ENCODE results near the gene CCDC92.

GRCh38 chr12:123995023-123995748 is 22.6 kb upstream of the CCDC92 start:
- TF ChIP-seq RXRA (IDR thresholded peaks at IDR 0.05; ENCODE audit: insufficient read depth, low read depth, low read length) (no peak), JUN (IDR thresholded peaks at IDR 0.05; ENCODE audit: low read depth, low read length) (no peak), CTCF (IDR thresholded peaks at IDR 0.05; ENCODE audit: control extremely low read depth in 1 of 3, insufficient read depth in 1 of 3, low read depth in 1 of 3, low read length in 3 of 3) (no peak), EP300 (IDR thresholded peaks at IDR 0.05; ENCODE audit: borderline replicate concordance in 1 of 2, low read depth in 2 of 2, low read length in 2 of 2) (no peak), POLR2AphosphoS5 (IDR thresholded peaks at IDR 0.05; ENCODE audit: low read depth, low read length) (no peak)
